Lower leg skin (tissue), 4 donors: ENCODE measurements around the gene CCPG1. TPM values are rescaled to one million over a fixed set of nuclear protein-coding genes. Genes with fewer than 3 reads are reported as not detected.

Source experiments
- DNase-seq, 2 donors: peaks; one replicate each; pipeline ENCODE4 v3.0.0-alpha.2; 2019; ENCODE audit warnings: low spot score in 2 of 2
- H3K4me3 ChIP-seq: fragments of 200-600 bp; sonication (generic); 2 replicates; pipeline ENCODE4 v1.5.1; 2017; ENCODE audit warnings: mild to moderate bottlenecking, low read depth; ENCODE audit not compliant: poor library complexity, severe bottlenecking
- POLR2A ChIP-seq, 2 donors: fragments of 450-650 bp; IDR thresholded peaks; one replicate each; pipeline ENCODE4 v1.6.1; 2016 to 2017; ENCODE audit warnings: antibody characterized with exemption in 2 of 2, mild to moderate bottlenecking in 1 of 2, moderate library complexity in 1 of 2
- WGBS, 2 donors: methylation state at CpG; one replicate each; pipeline ENCODE4 v1.1.5; 2018; 5-methylcytosine and 5-hydroxymethylcytosine counted together
- intact Hi-C: fragments of 100-400 bp; cut with DNase I; formaldehyde crosslinking; loops from one replicate; pipeline ENCODE4 v1.15.0; 2023; ENCODE audit warnings: low total_unique reads
- total RNA-seq, 4 donors: library from RNA; depleted of rRNA; stranded (reverse); fragments of >200 nt; gene quantifications; one replicate each; pipeline ENCODE4 v1.1.0, GENCODE V29; 2016
- TF ChIP-seq, protein P1 (sequence below), 3 donors: fragments of 450-650 bp; IDR thresholded peaks; one replicate each; pipeline ENCODE4 v1.5.1; 2016; ENCODE audit warnings: antibody characterized with exemption in 3 of 3, mild to moderate bottlenecking in 3 of 3, moderate library complexity in 2 of 3

CCPG1 gene
- total RNA-seq, 4 donors from 2014 or later = 20.1 to 36.1 (median 25.4) TPM

DNA sequence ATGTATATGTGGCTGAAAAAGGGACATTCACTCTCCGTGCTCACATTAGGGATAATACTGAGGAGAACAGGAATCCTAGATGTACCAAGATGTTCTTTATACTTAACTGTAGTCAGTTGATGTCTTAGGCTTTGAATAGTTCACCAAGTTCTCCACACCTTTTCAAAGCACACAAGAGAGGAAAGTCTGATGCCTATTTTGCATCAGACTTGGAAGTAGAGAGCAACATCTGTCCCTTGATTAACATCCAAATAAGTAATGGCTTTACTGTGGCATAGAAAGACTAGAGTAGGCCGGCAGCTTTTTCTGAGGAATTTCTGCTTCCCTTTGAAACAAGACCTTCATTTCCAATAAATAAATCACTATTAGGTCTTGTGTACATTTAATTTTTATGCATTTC lies 55.1 kb downstream of the CCPG1 start:
- intact Hi-C loops = no loop called here
- no peak for TF ChIP-seq POLR2A (IDR thresholded peaks at IDR 0.05)
- TF ChIP-seq, protein P1, sequence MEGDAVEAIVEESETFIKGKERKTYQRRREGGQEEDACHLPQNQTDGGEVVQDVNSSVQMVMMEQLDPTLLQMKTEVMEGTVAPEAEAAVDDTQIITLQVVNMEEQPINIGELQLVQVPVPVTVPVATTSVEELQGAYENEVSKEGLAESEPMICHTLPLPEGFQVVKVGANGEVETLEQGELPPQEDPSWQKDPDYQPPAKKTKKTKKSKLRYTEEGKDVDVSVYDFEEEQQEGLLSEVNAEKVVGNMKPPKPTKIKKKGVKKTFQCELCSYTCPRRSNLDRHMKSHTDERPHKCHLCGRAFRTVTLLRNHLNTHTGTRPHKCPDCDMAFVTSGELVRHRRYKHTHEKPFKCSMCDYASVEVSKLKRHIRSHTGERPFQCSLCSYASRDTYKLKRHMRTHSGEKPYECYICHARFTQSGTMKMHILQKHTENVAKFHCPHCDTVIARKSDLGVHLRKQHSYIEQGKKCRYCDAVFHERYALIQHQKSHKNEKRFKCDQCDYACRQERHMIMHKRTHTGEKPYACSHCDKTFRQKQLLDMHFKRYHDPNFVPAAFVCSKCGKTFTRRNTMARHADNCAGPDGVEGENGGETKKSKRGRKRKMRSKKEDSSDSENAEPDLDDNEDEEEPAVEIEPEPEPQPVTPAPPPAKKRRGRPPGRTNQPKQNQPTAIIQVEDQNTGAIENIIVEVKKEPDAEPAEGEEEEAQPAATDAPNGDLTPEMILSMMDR (IDR thresholded peaks at IDR 0.05) = no peak
- DNase-seq = no peak

DNA sequence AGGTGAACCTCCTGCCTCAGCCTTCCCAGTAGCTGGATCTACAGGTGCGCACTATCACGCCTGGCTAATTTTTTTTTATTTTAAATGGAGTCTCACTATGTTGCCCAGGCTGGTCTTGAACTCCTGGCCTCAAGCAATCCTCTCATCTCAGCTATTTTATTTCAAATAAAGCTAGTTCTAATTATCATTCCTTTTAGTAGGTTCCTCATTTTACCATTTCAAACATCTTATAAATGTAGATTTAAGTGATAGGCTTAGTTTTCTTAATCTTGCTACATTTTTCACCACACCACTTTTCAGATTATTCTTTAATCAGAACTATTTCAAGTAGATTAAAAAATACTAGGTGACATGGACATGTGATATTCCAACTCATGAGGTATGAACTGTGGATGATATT lies 58.9 kb downstream of the CCPG1 start:
- DNase-seq = no peak
- no peak for TF ChIP-seq POLR2A (IDR thresholded peaks at IDR 0.05)
- TF ChIP-seq, protein P1 (IDR thresholded peaks at IDR 0.05) = no peak

More for the DNA sequence above, 55.1 kb downstream of the CCPG1 start:
- WGBS, 2 donors = 83 to 89% methylated on average over 2 of the region's 2 CpGs
- H3K4me3 ChIP-seq = no peak overlapping the region

DNA sequence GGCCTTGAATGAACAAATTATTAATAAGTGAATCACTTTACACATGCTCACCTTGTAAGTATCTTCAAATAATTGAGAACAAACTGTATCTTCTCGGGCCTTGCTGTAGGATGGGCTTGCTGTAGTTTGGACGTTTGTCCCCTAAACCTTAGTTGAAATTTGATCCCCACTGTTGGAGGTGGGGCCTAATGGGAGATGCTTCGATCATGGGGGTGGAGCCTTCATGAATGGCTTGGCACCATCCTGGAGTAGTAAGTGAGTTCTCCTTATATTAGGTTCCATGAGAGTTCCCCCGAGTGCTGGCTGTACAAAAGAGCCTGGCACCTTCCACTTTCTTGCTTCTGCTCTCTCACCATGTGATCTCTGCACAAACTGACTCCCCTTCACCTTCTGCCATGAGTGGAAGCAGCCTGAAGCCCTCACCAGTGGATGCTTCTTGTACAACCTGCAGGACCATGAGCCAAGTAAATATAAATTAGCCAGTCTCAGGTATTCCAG lies 59.8 kb downstream of the CCPG1 start:
- TF ChIP-seq POLR2A (IDR thresholded peaks at IDR 0.05) = no peak
- TF ChIP-seq, protein P1 (IDR thresholded peaks at IDR 0.05) = no peak
- no peak overlapping the region for H3K4me3 ChIP-seq
- intact Hi-C loops = no loop called here
- DNase-seq = no peak
- 61 to 71% methylated on average over 4 of the region's 4 CpGs for WGBS, 2 donors

More for the DNA sequence above, 58.9 kb downstream of the CCPG1 start:
- no peak overlapping the region for H3K4me3 ChIP-seq
- intact Hi-C loops = no loop called here
- 98% methylated on average over 2 of the region's 2 CpGs for WGBS, 2 donors

DNA sequence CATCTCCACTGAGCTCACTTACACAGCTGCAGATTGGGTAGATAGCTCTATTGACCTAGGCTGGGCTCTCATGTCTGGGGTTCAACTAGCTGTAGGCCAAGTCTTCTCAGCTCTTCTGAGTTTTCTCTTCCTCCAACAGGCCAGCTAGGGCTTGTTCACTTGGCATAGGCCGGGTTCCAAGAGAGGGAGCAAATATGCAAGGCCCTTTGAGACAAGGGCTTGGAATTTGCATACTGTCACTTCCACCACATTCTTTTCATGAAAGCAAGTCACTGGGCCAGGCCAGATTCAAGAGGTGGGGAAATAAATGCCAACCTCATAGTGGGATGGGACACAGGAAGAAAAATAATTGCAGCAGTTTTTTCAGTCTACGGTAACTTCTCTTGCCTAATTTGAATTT lies 64.0 kb downstream of the CCPG1 start:
- WGBS, 2 donors = 52 to 55% methylated on average over 2 of the region's 2 CpGs
- intact Hi-C loops = no loop called here
- no peak for DNase-seq
- no peak overlapping the region for H3K4me3 ChIP-seq
- TF ChIP-seq POLR2A (IDR thresholded peaks at IDR 0.05) = no peak
- TF ChIP-seq, protein P1 (IDR thresholded peaks at IDR 0.05) = no peak

DNA sequence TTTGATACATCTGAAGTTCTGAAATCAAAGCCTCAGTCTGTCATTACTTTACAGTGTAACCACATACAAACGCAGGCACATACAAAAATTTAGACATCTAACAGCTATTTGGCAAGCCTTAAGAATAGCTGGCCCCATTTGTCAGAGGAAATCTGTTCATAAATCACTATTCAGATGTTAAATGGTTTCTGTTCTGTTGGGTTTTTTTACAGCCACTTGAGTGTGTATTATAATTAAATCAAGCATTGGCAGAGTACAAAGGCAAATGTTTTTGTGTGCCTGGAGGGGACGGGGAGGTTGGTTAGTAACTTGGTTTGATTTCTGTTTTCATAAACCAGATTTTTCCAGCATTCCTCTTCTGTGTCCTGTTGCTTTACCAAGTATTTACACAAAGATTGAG lies 65.0 kb downstream of the CCPG1 start:
- 24 to 26% methylated on average over 2 of the region's 2 CpGs for WGBS, 2 donors
- no peak for DNase-seq

More for the DNA sequence above, 65.0 kb downstream of the CCPG1 start:
- TF ChIP-seq, protein P1 (IDR thresholded peaks at IDR 0.05) = no peak
- TF ChIP-seq POLR2A (IDR thresholded peaks at IDR 0.05) = no peak
- no peak overlapping the region for H3K4me3 ChIP-seq
- intact Hi-C loops = no loop called here
